ENCODE data around the gene SH3BP2.
A peak's percentile ranks its signal among the peaks of the same experiment; 100 is the strongest.

GRCh38 chr4:2829933-2830451, 37.1 kb downstream of the SH3BP2 start:
- no peak for TF ChIP-seq CTCF (IDR thresholded peaks at IDR 0.05 in 8 of 11, conservative IDR thresholded peaks at IDR 0.05 in 3 of 11)
- TF ChIP-seq POLR2AphosphoS5 (IDR thresholded peaks at IDR 0.05) = peak in 2 of 3 donors; percentile 19 to 76
